Stomach (tissue), 9 donors: ENCODE data around the gene PHACTR3. TPM values are rescaled to one million over a fixed set of nuclear protein-coding genes. Genes with fewer than 3 reads are reported as not detected.

Source experiments
- DNase-seq, 2 donors: peaks; one replicate each; pipeline versions ENCODE4 v3.0.0 to v3.0.0-alpha.2; 2013 to 2019
- H3K27ac ChIP-seq, 5 donors: fragments of 200-600 bp in 4 of 5; sonication (generic) in 4 of 5; one replicate each; pipeline ENCODE4 v1.5.1; 2013 to 2019; ENCODE audit warnings: mild to moderate bottlenecking in 1 of 5, moderate library complexity in 1 of 5
- H3K27me3 ChIP-seq, 3 donors: fragments of 200-600 bp; sonication (generic); one replicate each; pipeline ENCODE4 v1.5.1; 2017 to 2019; ENCODE audit warnings: mixed run types in 1 of 3
- H3K36me3 ChIP-seq, 4 donors: fragments of 200-600 bp; sonication (generic); 1 replicate in 3 of 4; 2 replicates in 1 of 4; pipeline ENCODE4 v1.5.1; 2016 to 2019
- H3K4me1 ChIP-seq, 4 donors: fragments of 200-600 bp; sonication (generic); one replicate each; pipeline ENCODE4 v1.5.1; 2016 to 2019
- H3K4me3 ChIP-seq, 4 donors: fragments of 200-600 bp; sonication (generic) in 3 of 4; one replicate each; pipeline ENCODE4 v1.5.1; 2016 to 2019; ENCODE audit warnings: mild to moderate bottlenecking in 1 of 4
- H3K9me3 ChIP-seq, 4 donors: fragments of 200-600 bp; sonication (generic); one replicate each; pipeline ENCODE4 v1.5.1; 2016 to 2019
- EP300 ChIP-seq: sonication (generic); formaldehyde crosslinking; IDR thresholded peaks from one replicate; pipeline ENCODE4 v1.6.1; 2017; ENCODE audit warnings: antibody characterized with exemption
- POLR2A ChIP-seq, 4 donors: fragments of 450-650 bp; IDR thresholded peaks; one replicate each; pipeline ENCODE4 v1.6.1; 2016; ENCODE audit warnings: antibody characterized with exemption in 4 of 4, control low read depth in 2 of 4, mild to moderate bottlenecking in 1 of 4, moderate library complexity in 1 of 4
- POLR2AphosphoS5 ChIP-seq, 3 donors: sonication (generic); formaldehyde crosslinking; IDR thresholded peaks; one replicate each; pipeline ENCODE4 v1.6.1; 2016; ENCODE audit warnings: antibody characterized with exemption in 3 of 3
- WGBS, 5 donors: extraction: QIAGEN DNeasy Blood & Tissue Kit in 3 of 5; methylation state at CpG; one replicate each; pipeline versions ENCODE4 v1.1.5 to v1.1.7; 2013 to 2018; 5-methylcytosine and 5-hydroxymethylcytosine counted together
- intact Hi-C: fragments of 100-400 bp; cut with DNase I; formaldehyde crosslinking; loops from one replicate; pipeline ENCODE4 v1.15.1; 2023; ENCODE audit warnings: low total_unique reads
- polyA plus RNA-seq, 3 donors: library from polyadenylated mRNA; stranded (reverse); fragments of 200-250 nt; gene quantifications; one replicate each; pipeline ENCODE4 v1.2.3, GENCODE V29; 2013
- total RNA-seq, 5 donors: library from RNA; depleted of rRNA; stranded (reverse); fragments of >200 nt; gene quantifications; one replicate each; pipeline versions ENCODE4 v1.1.0 to v1.2.3, GENCODE V29; 2014 to 2016
- TF ChIP-seq, protein P1 (sequence below), 7 experiments: fragments of 450-650 bp in 4 of 7; fragments of 200-600 bp in 3 of 7; sonication (generic) in 3 of 7; IDR thresholded peaks; one replicate each; pipeline ENCODE4 v1.5.1; 2016 to 2019; ENCODE audit warnings: antibody characterized with exemption in 7 of 7, control low read depth in 2 of 7, mild to moderate bottlenecking in 1 of 7
- donor health status: healthy with polysubstance abuse.
- donor health status: Bipolar disorder and iron deficiency.
- donor health status: healthy.

The PHACTR3 gene
- total and polyA plus RNA-seq, 8 donors: 0.55 to 3.7 (median 3.2) TPM; not detected in 3

DNA sequence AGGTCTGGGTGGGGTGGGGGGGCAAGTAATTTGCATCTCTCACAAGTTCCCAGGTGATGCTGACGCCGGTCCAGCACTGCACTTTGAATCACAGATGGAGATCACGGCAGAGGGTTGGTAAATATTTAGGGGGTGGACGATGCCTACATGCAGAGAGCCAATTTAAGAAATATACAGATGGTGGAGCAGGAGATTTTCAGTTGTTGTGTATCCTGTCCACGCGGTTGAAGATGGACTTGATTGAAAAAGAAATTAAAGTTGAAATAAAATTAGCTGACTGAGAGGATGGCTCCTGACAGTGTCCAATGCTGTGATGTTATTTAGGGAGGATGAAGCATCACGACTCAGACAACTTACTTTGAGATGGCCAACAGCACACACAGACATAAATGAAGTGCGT is 74.6 kb downstream of the PHACTR3 start:
- Histone ChIP-seq H3K27me3 (peaks cover 0 to 53% (median 7%) of the 10 kb centered on the region in 3 donors), H3K4me3 (no peak overlapping the region), H3K4me1 (peaks cover 0 to 7% (median 0%) of the 10 kb centered on the region in 4 donors), H3K9me3 (no peaks in the 10 kb centered on the region), H3K36me3 (no peaks in the 10 kb centered on the region), H3K27ac (no peak overlapping the region)
- 65 to 77% (median 68%) methylated on average over 8 of the region's 8 CpGs for WGBS, 5 donors
- no peak for DNase-seq
- intact Hi-C loops: no loop called here
- TF ChIP-seq POLR2AphosphoS5 (IDR thresholded peaks at IDR 0.05) (no peak), POLR2A (IDR thresholded peaks at IDR 0.05) (no peak), EP300 (no peak)
- TF ChIP-seq, protein P1, sequence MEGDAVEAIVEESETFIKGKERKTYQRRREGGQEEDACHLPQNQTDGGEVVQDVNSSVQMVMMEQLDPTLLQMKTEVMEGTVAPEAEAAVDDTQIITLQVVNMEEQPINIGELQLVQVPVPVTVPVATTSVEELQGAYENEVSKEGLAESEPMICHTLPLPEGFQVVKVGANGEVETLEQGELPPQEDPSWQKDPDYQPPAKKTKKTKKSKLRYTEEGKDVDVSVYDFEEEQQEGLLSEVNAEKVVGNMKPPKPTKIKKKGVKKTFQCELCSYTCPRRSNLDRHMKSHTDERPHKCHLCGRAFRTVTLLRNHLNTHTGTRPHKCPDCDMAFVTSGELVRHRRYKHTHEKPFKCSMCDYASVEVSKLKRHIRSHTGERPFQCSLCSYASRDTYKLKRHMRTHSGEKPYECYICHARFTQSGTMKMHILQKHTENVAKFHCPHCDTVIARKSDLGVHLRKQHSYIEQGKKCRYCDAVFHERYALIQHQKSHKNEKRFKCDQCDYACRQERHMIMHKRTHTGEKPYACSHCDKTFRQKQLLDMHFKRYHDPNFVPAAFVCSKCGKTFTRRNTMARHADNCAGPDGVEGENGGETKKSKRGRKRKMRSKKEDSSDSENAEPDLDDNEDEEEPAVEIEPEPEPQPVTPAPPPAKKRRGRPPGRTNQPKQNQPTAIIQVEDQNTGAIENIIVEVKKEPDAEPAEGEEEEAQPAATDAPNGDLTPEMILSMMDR (IDR thresholded peaks at IDR 0.05): no peak

DNA sequence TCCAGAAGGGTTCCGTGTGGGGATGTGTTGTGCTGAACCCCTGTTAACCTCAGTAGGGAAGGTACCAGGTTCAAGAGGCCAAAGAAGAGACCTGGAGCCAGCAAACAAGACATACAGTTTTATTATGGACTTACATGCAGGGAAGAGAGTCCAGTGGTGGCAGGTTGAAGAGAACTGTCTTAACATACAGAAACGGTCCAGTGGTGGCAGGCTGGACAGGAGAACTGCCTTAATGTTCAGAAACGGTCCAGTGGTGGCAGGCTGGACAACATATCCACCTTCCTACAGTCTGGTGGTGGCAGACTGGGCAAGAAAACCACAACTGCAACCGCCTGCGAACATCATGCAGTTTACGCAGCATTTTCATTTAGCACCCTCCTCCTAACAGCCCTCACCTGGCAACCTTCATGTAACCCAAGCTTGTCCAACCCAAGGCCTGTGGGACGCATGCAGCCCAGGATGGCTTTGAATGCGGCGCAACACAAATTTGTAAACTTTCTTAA is 75.9 kb downstream of the PHACTR3 start:
- no peak for DNase-seq
- TF ChIP-seq POLR2AphosphoS5 (IDR thresholded peaks at IDR 0.05) (no peak), EP300 (no peak), POLR2A (IDR thresholded peaks at IDR 0.05) (no peak)
- TF ChIP-seq, protein P1 (IDR thresholded peaks at IDR 0.05): no peak
- intact Hi-C loops: no loop called here
- WGBS, 5 donors: 80 to 88% (median 87%) methylated on average over 9 of the region's 9 CpGs
- H3K4me3 ChIP-seq: no peak overlapping the region
- peaks cover 0 to 7% (median 0%) of the 10 kb centered on the region in 4 donors for H3K4me1 ChIP-seq
- no peaks in the 10 kb centered on the region for H3K9me3 ChIP-seq
- H3K36me3 ChIP-seq: no peaks in the 10 kb centered on the region
- no peak overlapping the region for H3K27ac ChIP-seq
- H3K27me3 ChIP-seq: peaks cover 0 to 57% (median 7%) of the 10 kb centered on the region in 3 donors

DNA sequence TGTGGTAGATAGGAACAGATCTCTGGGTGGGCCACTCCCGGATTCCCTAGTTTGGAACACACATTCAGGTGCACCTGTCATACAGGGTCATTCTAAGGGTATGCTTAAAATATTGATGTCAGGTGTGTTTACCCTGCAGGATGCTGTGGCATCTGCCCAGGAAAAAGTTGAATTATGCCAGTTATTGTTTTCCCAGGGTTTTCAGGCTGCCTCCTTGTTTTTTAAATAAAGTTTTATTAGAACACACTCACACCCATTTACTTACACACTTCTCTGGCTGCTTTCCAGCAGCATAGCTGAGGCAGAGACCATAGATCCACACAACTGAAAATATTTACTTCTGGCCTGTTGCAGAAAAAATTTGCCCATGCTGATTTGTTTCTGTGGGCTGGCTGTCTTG is 76.5 kb downstream of the PHACTR3 start:
- Histone ChIP-seq H3K27me3 (peaks cover 0 to 50% (median 7%) of the 10 kb centered on the region in 3 donors), H3K9me3 (no peaks in the 10 kb centered on the region), H3K4me3 (no peak overlapping the region), H3K4me1 (peaks cover 0 to 7% (median 0%) of the 10 kb centered on the region in 4 donors), H3K27ac (no peak overlapping the region), H3K36me3 (no peaks in the 10 kb centered on the region)
- no peak for DNase-seq
- intact Hi-C loops: no loop called here
- 74 to 100% (median 93%) methylated on average over 1 of the region's 1 CpG for WGBS, 5 donors
- TF ChIP-seq, protein P1 (IDR thresholded peaks at IDR 0.05): no peak
- TF ChIP-seq POLR2AphosphoS5 (IDR thresholded peaks at IDR 0.05): no peak
- TF ChIP-seq EP300: no peak
- no peak for TF ChIP-seq POLR2A (IDR thresholded peaks at IDR 0.05)

DNA sequence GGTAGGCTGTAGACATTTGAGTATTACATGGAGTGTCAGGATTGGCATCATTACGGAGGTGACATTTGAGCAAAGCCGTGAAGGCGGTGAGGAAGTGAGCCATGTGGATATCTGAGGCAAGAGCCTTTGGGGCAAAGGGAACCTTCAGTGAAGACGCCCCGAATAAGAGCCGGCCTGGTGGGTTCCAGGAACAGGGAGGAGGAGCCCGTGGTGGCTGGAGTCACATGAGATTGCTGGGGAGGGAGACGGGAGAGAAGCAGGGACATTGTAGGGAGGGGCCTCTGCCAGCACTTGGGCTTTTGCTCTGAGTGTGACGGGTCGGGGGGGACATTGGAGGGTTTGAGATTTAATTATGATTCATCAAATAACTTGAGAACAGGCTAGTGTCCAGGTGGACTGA is 78.3 kb downstream of the PHACTR3 start:
- no peak for DNase-seq
- Histone ChIP-seq H3K27me3 (peaks cover 0 to 41% (median 7%) of the 10 kb centered on the region in 3 donors), H3K4me1 (peaks cover 0 to 7% (median 0%) of the 10 kb centered on the region in 4 donors), H3K9me3 (no peaks in the 10 kb centered on the region), H3K4me3 (no peak overlapping the region), H3K36me3 (no peaks in the 10 kb centered on the region), H3K27ac (no peak overlapping the region)
- TF ChIP-seq POLR2AphosphoS5 (IDR thresholded peaks at IDR 0.05) (no peak), EP300 (no peak), POLR2A (IDR thresholded peaks at IDR 0.05) (no peak)
- TF ChIP-seq, protein P1 (IDR thresholded peaks at IDR 0.05): no peak
- WGBS, 5 donors: 73 to 86% (median 82%) methylated on average over 10 of the region's 10 CpGs
- intact Hi-C loops: no loop called here
